Endothelial cell of umbilical vein (primary cell): ENCODE measurements around the gene KRTAP22-1. TPM values are rescaled to one million over a fixed set of nuclear protein-coding genes. Genes with fewer than 3 reads are reported as not detected.

Experiments
- BruUV-seq: library from RNA; stranded (reverse); fragments of 400-500 nt; replicated peaks from 2 replicates; lab custom pipeline; 2021; lab: Mats Ljungman, UMichigan
- CTCF ChIA-PET: fragments of 300-600, 350-600 bp; sonication (Branson Sonifier 250); formaldehyde crosslinking; loops from one replicate; lab custom pipeline; 2021; ENCODE audit warnings: antibody characterized with exemption, inconsistent platforms; lab: Charles Lee
- POLR2A ChIA-PET: fragments of 300-600, 350-600 bp; sonication (Branson Sonifier 250); formaldehyde crosslinking; loops from one replicate; lab custom pipeline; 2021; ENCODE audit warnings: antibody characterized with exemption, inconsistent platforms; lab: Charles Lee
- DNase-seq: peaks from one replicate; pipeline ENCODE4 v3.0.0-alpha.2; 2011; ENCODE audit warnings: low read depth, low spot score
- FAIRE-seq: peaks from 2 replicates; lab custom pipeline; 2011; peaks lifted over from hg19 to GRCh38; lab: Jason Lieb, UNC
- H2AFZ ChIP-seq: 2 replicates; pipeline ENCODE4 v1.6.0; 2012; ENCODE audit warnings: low read depth, low read length, control low read depth, inconsistent platforms
- H3K27ac ChIP-seq: 2 replicates; pipeline ENCODE4 v1.5.1; 2011; ENCODE audit warnings: low read depth, mild to moderate bottlenecking, control low read depth, low read length, moderate library complexity; ENCODE audit not compliant: insufficient read depth
- H3K27me3 ChIP-seq, 2 experiments: 2 replicates each; pipeline versions ENCODE4 v1.6.0 to v1.6.1; 2011; ENCODE audit warnings: low read length in 2 of 2, mixed read lengths in 1 of 2; ENCODE audit not compliant: control insufficient read depth in 2 of 2, insufficient read depth in 2 of 2
- H3K36me3 ChIP-seq, 2 experiments: 2 replicates in 1 of 2; 3 replicates in 1 of 2; pipeline ENCODE4 v1.5.1; 2011; ENCODE audit warnings: low read length in 2 of 2, mild to moderate bottlenecking in 1 of 2, moderate library complexity in 1 of 2; ENCODE audit not compliant: control insufficient read depth in 2 of 2, insufficient read depth in 2 of 2; ENCODE audit errors: extremely low read depth in 1 of 2
- H3K4me1 ChIP-seq: 3 replicates; pipeline ENCODE4 v1.5.1; 2011; ENCODE audit warnings: mild to moderate bottlenecking, low read length; ENCODE audit not compliant: control insufficient read depth, insufficient read depth; ENCODE audit errors: extremely low read depth
- H3K4me2 ChIP-seq: 2 replicates; pipeline ENCODE4 v1.6.1; 2011; ENCODE audit warnings: low read length, control low read depth, mixed read lengths; ENCODE audit not compliant: insufficient read depth
- H3K4me3 ChIP-seq, 3 experiments: fragments of 200-600 bp in 1 of 3; sonication (generic), shearing (Covaris generic) in 1 of 3; replicated peaks in 1 of 3; 2 replicates each; pipeline ENCODE4 v1.5.1; 2011 to 2016; ENCODE audit warnings: control low read depth in 3 of 3, low read length in 3 of 3, mild to moderate bottlenecking in 2 of 3, inconsistent platforms in 1 of 3, low read depth in 1 of 3, moderate library complexity in 1 of 3; ENCODE audit not compliant: insufficient read depth in 1 of 3
- H3K79me2 ChIP-seq: 2 replicates; pipeline ENCODE4 v1.6.0; 2012; ENCODE audit warnings: low read length, inconsistent platforms; ENCODE audit not compliant: control insufficient read depth, insufficient read depth
- H3K9ac ChIP-seq: replicated peaks from 2 replicates; pipeline ENCODE3; 2011; ENCODE audit warnings: low read length, control low read depth; ENCODE audit not compliant: insufficient read depth; ENCODE audit errors: extremely low read depth
- H3K9me1 ChIP-seq: replicated peaks from 3 replicates; pipeline ENCODE4 v1.6.0; 2011; ENCODE audit warnings: mild to moderate bottlenecking, low read length; ENCODE audit not compliant: control insufficient read depth, insufficient read depth; ENCODE audit errors: extremely low read depth
- H3K9me3 ChIP-seq: replicated peaks from 2 replicates; pipeline ENCODE4 v1.5.1; 2012; ENCODE audit warnings: low read length, inconsistent platforms; ENCODE audit not compliant: control insufficient read depth, insufficient read depth
- H4K20me1 ChIP-seq: replicated peaks from 2 replicates; pipeline ENCODE3; 2011; ENCODE audit warnings: mild to moderate bottlenecking, low read length; ENCODE audit not compliant: control insufficient read depth, insufficient read depth; ENCODE audit errors: extremely low read depth
- FOS ChIP-seq: IDR thresholded peaks from 2 replicates; pipeline ENCODE4 v1.6.1; 2011; ENCODE audit warnings: mild to moderate bottlenecking, low read length, moderate library complexity, borderline replicate concordance; ENCODE audit not compliant: insufficient read depth
- JUN ChIP-seq: IDR thresholded peaks from 2 replicates; pipeline ENCODE4 v1.6.1; 2011; ENCODE audit warnings: borderline replicate concordance, low read depth; ENCODE audit not compliant: insufficient read length, insufficient read depth
- MYC ChIP-seq: IDR thresholded peaks from one replicate; pipeline ENCODE4 v1.6.1; 2011; ENCODE audit warnings: mild to moderate bottlenecking, low read depth, low read length
- POLR2A ChIP-seq: IDR thresholded peaks from 2 replicates; pipeline ENCODE4 v1.6.1; 2012; ENCODE audit warnings: low read depth, mild to moderate bottlenecking, control low read depth, low read length
- dilution Hi-C: fragments of 300-500 bp; cut with MboI; formaldehyde crosslinking; loops from one replicate; pipeline ENCODE4 v1.15.0; 2019; ENCODE audit warnings: low sequenced_read_pairs; ENCODE audit not compliant: extremely low pct_ligation_motif_present
- intact Hi-C: fragments of 100-400 bp; cut with micrococcal nuclease; formaldehyde crosslinking; loops from one replicate; pipeline ENCODE4 v1.10.0; 2022
- polyA plus RNA-seq, 4 experiments: library from polyadenylated mRNA; depleted of rRNA in 3 of 4; stranded (reverse) in 3 of 4; unstranded in 1 of 4; fragments of >200 nt; gene quantifications; 2 replicates each; pipeline versions ENCODE4 v1.2.1 to v1.2.3, GENCODE V29; 2011 to 2012; ENCODE audit warnings: missing spikeins in 1 of 4
- total RNA-seq: library from RNA; stranded (reverse); gene quantifications from 2 replicates; pipeline ENCODE4 v1.2.3, GENCODE V29; 2021
- TF ChIP-seq, protein P1 (sequence below): IDR thresholded peaks from 2 replicates; pipeline ENCODE4 v1.6.1; 2011; ENCODE audit not compliant: insufficient read depth, insufficient read length
- TF ChIP-seq, protein P2 (sequence below), 2 donors: IDR thresholded peaks; 1 replicate in 1 of 2; 2 replicates in 1 of 2; pipeline ENCODE4 v1.5.1; 2011; ENCODE audit warnings: low read length in 2 of 2, mild to moderate bottlenecking in 2 of 2, moderate library complexity in 2 of 2, control low read depth in 1 of 2, inconsistent platforms in 1 of 2, low read depth in 1 of 2; ENCODE audit not compliant: insufficient read depth in 1 of 2; ENCODE audit errors: extremely low read depth in 1 of 2

The KRTAP22-1 gene
- total and polyA plus RNA-seq, 2 donors (not counting 3 experiments of a cell fraction or from before 2014, with no cell fraction given): not detected

- H3K79me2 ChIP-seq: no peaks in the 10 kb centered on the region
- CTCF ChIA-PET: no interaction called here
- POLR2A ChIA-PET: no interaction called here
- H3K9me1 ChIP-seq: no peaks in the 10 kb centered on the region
- no TSS peak for BruUV-seq
- H3K27me3 ChIP-seq: no peaks in the 10 kb centered on the region
- no peak for TF ChIP-seq POLR2A
- no peak for TF ChIP-seq FOS
- TF ChIP-seq JUN: no peak
- TF ChIP-seq MYC: no peak
- TF ChIP-seq, protein P1, sequence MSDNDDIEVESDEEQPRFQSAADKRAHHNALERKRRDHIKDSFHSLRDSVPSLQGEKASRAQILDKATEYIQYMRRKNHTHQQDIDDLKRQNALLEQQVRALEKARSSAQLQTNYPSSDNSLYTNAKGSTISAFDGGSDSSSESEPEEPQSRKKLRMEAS: no peak
- FAIRE-seq (no peak), DNase-seq (no peak)
- no peaks in the 10 kb centered on the region for H3K9me3 ChIP-seq
- no peak overlapping the region for H3K27ac ChIP-seq
- H3K9ac ChIP-seq: no peak overlapping the region
- dilution Hi-C loops: no loop called here
- H4K20me1 ChIP-seq: no peaks in the 10 kb centered on the region
- H3K36me3 ChIP-seq: no peaks in the 10 kb centered on the region
- H3K4me1 ChIP-seq: no peaks in the 10 kb centered on the region
- no peak overlapping the region for H3K4me3 ChIP-seq
- H3K4me2 ChIP-seq: no peak overlapping the region
- intact Hi-C loops: no loop called here
- no peak overlapping the region for H2AFZ ChIP-seq
Observed at GRCh38 chr21:30582870-30583269, 18.0 kb upstream of the KRTAP22-1 start.

DNA sequence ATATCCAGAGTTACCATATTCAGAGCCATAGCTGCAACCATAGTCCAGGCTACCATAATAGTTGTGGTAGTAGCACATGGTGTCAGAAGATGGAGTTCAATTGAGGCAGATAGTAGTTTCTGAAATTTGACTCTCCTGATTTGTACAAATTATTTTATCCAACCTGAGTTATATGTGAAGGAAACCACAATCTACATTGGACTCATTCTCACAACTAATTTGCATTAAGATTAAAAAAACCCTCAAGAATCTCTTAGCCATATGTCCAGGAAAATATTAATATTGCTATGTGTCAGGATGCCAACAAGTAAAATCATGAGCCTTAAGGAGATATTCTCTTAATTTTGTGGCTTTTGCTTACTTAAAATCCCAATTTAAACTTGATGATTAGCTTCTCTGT lies 10.6 kb upstream of the KRTAP22-1 start, which contains the start of gene KRTAP22-2:
TSS of gene KRTAP22-2 (minus strand) at position 101 of the 400 bp plus-strand sequence.
- H3K9me3 ChIP-seq: peaks cover 6% of the 10 kb centered on the region
- no peak within 1 kb of the TSS for H2AFZ ChIP-seq
- H3K9ac ChIP-seq: no peak within 1 kb of the TSS
- BruUV-seq: no TSS peak
- intact Hi-C loops (no loop called here), dilution Hi-C loops (no loop called here)
- no peaks in the 10 kb centered on the region for H4K20me1 ChIP-seq
- H3K9me1 ChIP-seq: no peaks in the 10 kb centered on the region
- FAIRE-seq: no peak
- DNase-seq: no peak
- no peaks in the 10 kb centered on the region for H3K79me2 ChIP-seq
- no peaks in the 10 kb centered on the region for H3K27me3 ChIP-seq
- TF ChIP-seq POLR2A (no peak), JUN (no peak)
- TF ChIP-seq, protein P2, sequence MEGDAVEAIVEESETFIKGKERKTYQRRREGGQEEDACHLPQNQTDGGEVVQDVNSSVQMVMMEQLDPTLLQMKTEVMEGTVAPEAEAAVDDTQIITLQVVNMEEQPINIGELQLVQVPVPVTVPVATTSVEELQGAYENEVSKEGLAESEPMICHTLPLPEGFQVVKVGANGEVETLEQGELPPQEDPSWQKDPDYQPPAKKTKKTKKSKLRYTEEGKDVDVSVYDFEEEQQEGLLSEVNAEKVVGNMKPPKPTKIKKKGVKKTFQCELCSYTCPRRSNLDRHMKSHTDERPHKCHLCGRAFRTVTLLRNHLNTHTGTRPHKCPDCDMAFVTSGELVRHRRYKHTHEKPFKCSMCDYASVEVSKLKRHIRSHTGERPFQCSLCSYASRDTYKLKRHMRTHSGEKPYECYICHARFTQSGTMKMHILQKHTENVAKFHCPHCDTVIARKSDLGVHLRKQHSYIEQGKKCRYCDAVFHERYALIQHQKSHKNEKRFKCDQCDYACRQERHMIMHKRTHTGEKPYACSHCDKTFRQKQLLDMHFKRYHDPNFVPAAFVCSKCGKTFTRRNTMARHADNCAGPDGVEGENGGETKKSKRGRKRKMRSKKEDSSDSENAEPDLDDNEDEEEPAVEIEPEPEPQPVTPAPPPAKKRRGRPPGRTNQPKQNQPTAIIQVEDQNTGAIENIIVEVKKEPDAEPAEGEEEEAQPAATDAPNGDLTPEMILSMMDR (IDR thresholded peaks at IDR 0.05; ENCODE audit: extremely low read depth in 1 of 2, insufficient read depth in 1 of 2, low read depth in 1 of 2, low read length in 2 of 2): no peak
- CTCF ChIA-PET: no interaction called here
- H3K4me2 ChIP-seq: no peak within 1 kb of the TSS
- no peak within 1 kb of the TSS for H3K4me3 ChIP-seq
- no peak within 1 kb of the TSS for H3K27ac ChIP-seq
- H3K36me3 ChIP-seq: no peaks in the 10 kb centered on the region
- POLR2A ChIA-PET: no interaction called here
- no peaks in the 10 kb centered on the region for H3K4me1 ChIP-seq
